Vagina (tissue), 2 donors: ENCODE data around the gene GJD2.

Experiments used
- POLR2A ChIP-seq, 2 donors: fragments of 450-650 bp; IDR thresholded peaks; one replicate each; pipeline ENCODE4 v1.6.1; 2017; ENCODE audit warnings: antibody characterized with exemption in 2 of 2, mild to moderate bottlenecking in 2 of 2, moderate library complexity in 2 of 2
- POLR2AphosphoS5 ChIP-seq, 2 donors: sonication (generic); formaldehyde crosslinking; IDR thresholded peaks; one replicate each; pipeline ENCODE4 v1.9.0; 2017; ENCODE audit warnings: antibody characterized with exemption in 2 of 2, mild to moderate bottlenecking in 2 of 2, low read depth in 1 of 2; ENCODE audit not compliant: insufficient read depth in 1 of 2

DNA sequence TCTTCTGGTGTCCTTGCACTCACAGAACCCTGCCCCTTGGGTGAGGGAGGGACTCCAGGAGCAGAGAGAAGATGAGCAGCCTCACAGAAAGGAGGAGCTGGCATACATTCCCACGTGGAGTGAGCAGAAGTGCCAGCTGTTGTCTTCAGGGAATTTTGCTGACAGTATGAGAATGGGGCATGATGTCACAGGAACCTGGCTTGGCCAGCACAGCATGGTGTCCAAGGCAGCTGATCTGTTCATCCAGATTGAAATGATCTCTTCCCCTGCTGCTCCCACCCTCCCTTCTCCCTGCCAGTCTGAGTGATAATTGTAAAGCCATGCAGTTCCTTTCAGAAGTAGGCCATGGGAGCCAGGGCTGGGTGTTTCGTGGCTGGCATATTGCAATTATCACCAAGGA is 53.3 kb downstream of the GJD2 start:
- TF ChIP-seq POLR2A (IDR thresholded peaks at IDR 0.05), result no peak
- TF ChIP-seq POLR2AphosphoS5 (IDR thresholded peaks at IDR 0.05; ENCODE audit: insufficient read depth in 1 of 2, low read depth in 1 of 2), result no peak
